ENCODE data around the gene ZNF300. TPM values are rescaled to one million over a fixed set of nuclear protein-coding genes. Genes with fewer than 3 reads are reported as not detected.
"Not testable (repeated sequence)": the region's sequence is repeated elsewhere in the genome, so short reads cannot be mapped to it uniquely, and the experiment has no call there.

Gene ZNF300
- total RNA-seq, 1 experiment from 2014 or later = 5.7 TPM

GRCh38 chr5:150845185-150845859, 59.5 kb downstream of the ZNF300 start:
- not testable (repeated sequence) for DNase-seq (ENCODE audit: low read depth)

Other genes starting within 250 kb of the ZNF300 start
- 0.25 and 0.34 TPM in 2 replicates for gene MYOZ3, start 243.7 kb downstream of the ZNF300 start, total RNA-seq (2014; rRNA removed; shearing (Covaris generic))
- gene RBM22, start 203.9 kb downstream of the ZNF300 start, total RNA-seq (2014; rRNA removed; shearing (Covaris generic)) = 38.8 and 39.3 TPM in 2 replicates
- 48.1 and 66.2 TPM in 2 replicates for gene DCTN4, start 146.0 kb downstream of the ZNF300 start, total RNA-seq (2014; rRNA removed; shearing (Covaris generic))
- 73.1 and 92.7 TPM in 2 replicates for gene SMIM3, start 126.2 kb downstream of the ZNF300 start, total RNA-seq (2014; rRNA removed; shearing (Covaris generic))
- not detected in 2 replicates for gene IRGM, start 58.5 kb downstream of the ZNF300 start, total RNA-seq (2014; rRNA removed; shearing (Covaris generic))
- gene GPX3, start 115.6 kb upstream of the ZNF300 start, total RNA-seq (2014; rRNA removed; shearing (Covaris generic)) = 62.3 and 68.5 TPM in 2 replicates
- gene TNIP1, start 176.1 kb upstream of the ZNF300 start, total RNA-seq (2014; rRNA removed; shearing (Covaris generic)) = 85.3 and 116 TPM in 2 replicates

Data from M059J (cell line).